B cell (primary cell): ENCODE results near the gene FBXL2. TPM values are rescaled to one million over a fixed set of nuclear protein-coding genes. Genes with fewer than 3 reads are reported as not detected.

Experiments
- ATAC-seq: fragments of 200-7000 bp; cut with Tn5 transposase; one replicate; pipeline ENCODE4 v1.10.0; 2021; ENCODE audit warnings: low read depth, mild to moderate bottlenecking, moderate number of reproducible peaks, moderate library complexity
- CTCF ChIA-PET: fragments of 350-600 bp; sonication (Branson Sonifier 250); formaldehyde crosslinking; loops from one replicate; lab custom pipeline; 2021; ENCODE audit warnings: antibody characterized with exemption, inconsistent platforms; lab: Charles Lee
- POLR2A ChIA-PET: fragments of 350-600 bp; sonication (Branson Sonifier 250); formaldehyde crosslinking; loops from one replicate; lab custom pipeline; 2021; ENCODE audit warnings: antibody characterized with exemption; lab: Charles Lee
- DNase-seq: peaks from one replicate; pipeline ENCODE4 v3.0.0; 2013
- H2AFZ ChIP-seq: 2 replicates; pipeline ENCODE4 v1.6.1; 2012; ENCODE audit warnings: mild to moderate bottlenecking, low read depth, low read length; ENCODE audit not compliant: insufficient read depth, poor library complexity, severe bottlenecking
- H3K27ac ChIP-seq, 2 donors: 1 replicate in 1 of 2; 2 replicates in 1 of 2; pipeline ENCODE4 v1.5.1; 2012 to 2013; ENCODE audit warnings: low read length in 2 of 2, mild to moderate bottlenecking in 2 of 2, moderate library complexity in 1 of 2
- H3K27me3 ChIP-seq, 4 experiments: fragments of 200-600 bp in 1 of 4; sonication (generic) in 1 of 4; replicated peaks in 1 of 4; 1 replicate in 2 of 4; 2 replicates in 2 of 4; pipeline versions ENCODE4 v1.6.1 to v1.7.0; 2013 to 2016; ENCODE audit warnings: low read length in 3 of 4, mild to moderate bottlenecking in 2 of 4, mixed read lengths in 1 of 4, moderate library complexity in 1 of 4; ENCODE audit not compliant: insufficient read depth in 4 of 4, control insufficient read depth in 3 of 4; ENCODE audit errors: control extremely low read depth in 1 of 4
- H3K36me3 ChIP-seq, 2 experiments: replicated peaks in 1 of 2; 1 replicate in 1 of 2; 2 replicates in 1 of 2; pipeline versions ENCODE4 v1.6.1 to v1.7.1; 2013; ENCODE audit warnings: low read length in 1 of 2; ENCODE audit not compliant: insufficient read depth in 2 of 2, control insufficient read depth in 1 of 2; ENCODE audit errors: control extremely low read depth in 1 of 2, extremely low read depth in 1 of 2
- H3K4me1 ChIP-seq, 2 donors: fragments of 200-600 bp in 1 of 2; sonication (generic) in 1 of 2; 1 replicate in 1 of 2; 2 replicates in 1 of 2; pipeline versions ENCODE4 v1.5.1 to v1.6.1; 2013 to 2017; ENCODE audit warnings: low read length in 2 of 2; ENCODE audit not compliant: control insufficient read depth in 2 of 2, insufficient read depth in 2 of 2
- H3K4me2 ChIP-seq: replicated peaks from 2 replicates; pipeline ENCODE3; 2012; ENCODE audit warnings: mild to moderate bottlenecking, low read depth, low read length; ENCODE audit not compliant: poor library complexity, severe bottlenecking
- H3K4me3 ChIP-seq, 5 experiments: fragments of 200-600 bp in 1 of 5; sonication (generic) in 1 of 5; 1 replicate in 3 of 5; 2 replicates in 2 of 5; pipeline versions ENCODE4 v1.5.1 to v1.7.0; 2011 to 2016; ENCODE audit warnings: low read length in 4 of 5, mild to moderate bottlenecking in 4 of 5, low read depth in 2 of 5, control low read depth in 1 of 5, moderate library complexity in 1 of 5; ENCODE audit not compliant: insufficient read depth in 1 of 5; ENCODE audit errors: control extremely low read depth in 1 of 5, extremely low read depth in 1 of 5
- H3K79me2 ChIP-seq: fragments of 200-600 bp; sonication (generic); one replicate; pipeline ENCODE4 v1.6.0; 2016; ENCODE audit warnings: low read length; ENCODE audit not compliant: control insufficient read depth, insufficient read depth
- H3K9ac ChIP-seq: fragments of 200-600 bp; sonication (generic); 2 replicates; pipeline ENCODE4 v1.6.1; 2017; ENCODE audit warnings: mild to moderate bottlenecking, low read length, moderate library complexity
- H3K9me3 ChIP-seq, 3 donors: one replicate each; pipeline versions ENCODE4 v1.6.1 to v1.7.1; 2013; ENCODE audit warnings: low read length in 2 of 3; ENCODE audit not compliant: control insufficient read depth in 2 of 3, insufficient read depth in 1 of 3; ENCODE audit errors: control extremely low read depth in 1 of 3
- H4K20me1 ChIP-seq: 2 replicates; pipeline ENCODE4 v1.6.0; 2012; ENCODE audit warnings: mild to moderate bottlenecking, low read length; ENCODE audit not compliant: insufficient read depth, control insufficient read depth, poor library complexity, severe bottlenecking
- H3K27ac Mint-ChIP-seq: one replicate; pipeline ENCODE4 v1.8.0; 2021; ENCODE audit warnings: mixed read lengths
- H3K27me3 Mint-ChIP-seq: one replicate; pipeline ENCODE4 v1.8.0; 2021; ENCODE audit warnings: mixed read lengths
- H3K4me1 Mint-ChIP-seq: one replicate; pipeline ENCODE4 v1.8.0; 2021; ENCODE audit warnings: mixed read lengths
- H3K4me3 Mint-ChIP-seq: one replicate; pipeline ENCODE4 v1.8.0; 2021; ENCODE audit warnings: mixed read lengths
- H3K9me3 Mint-ChIP-seq: one replicate; pipeline ENCODE4 v1.8.0; 2022; ENCODE audit warnings: mixed read lengths; ENCODE audit not compliant: insufficient read depth
- EZH2 ChIP-seq: IDR thresholded peaks from 2 replicates; pipeline ENCODE4 v1.6.1; 2012; ENCODE audit warnings: borderline replicate concordance, low read depth, mild to moderate bottlenecking, moderate library complexity, low read length; ENCODE audit not compliant: insufficient read depth, poor library complexity, severe bottlenecking
- WGBS: methylation state at CpG from one replicate; pipeline ENCODE4 v1.1.5; 2013; ENCODE audit warnings: missing lambda C conversion rate; ENCODE audit not compliant: insufficient coverage; 5-methylcytosine and 5-hydroxymethylcytosine counted together
- intact Hi-C: fragments of 100-400 bp; cut with micrococcal nuclease; formaldehyde crosslinking; loops from one replicate; pipeline ENCODE4 v1.10.0; 2022
- polyA plus RNA-seq: library from polyadenylated mRNA; depleted of rRNA; stranded (reverse); fragments of >200 nt; gene quantifications from 2 replicates; pipeline ENCODE4 v1.2.3, GENCODE V29; 2012
- total RNA-seq, 2 donors: library from RNA; stranded (reverse); fragments of 120-200 nt in 1 of 2; gene quantifications; 1 replicate in 1 of 2; 2 replicates in 1 of 2; pipeline versions ENCODE4 v1.2.3 to v1.2.4, GENCODE V29; 2013 to 2022
- TF ChIP-seq, protein P1 (sequence below): fragments of 200-600 bp; IDR thresholded peaks from one replicate; pipeline ENCODE4 v1.8.0; 2022; ENCODE audit warnings: antibody characterized with exemption, mild to moderate bottlenecking

The FBXL2 gene
- total and polyA plus RNA-seq, 2 donors (not counting 1 experiment from before 2014, with no cell fraction given), result 0.34 TPM; not detected in 1

DNA sequence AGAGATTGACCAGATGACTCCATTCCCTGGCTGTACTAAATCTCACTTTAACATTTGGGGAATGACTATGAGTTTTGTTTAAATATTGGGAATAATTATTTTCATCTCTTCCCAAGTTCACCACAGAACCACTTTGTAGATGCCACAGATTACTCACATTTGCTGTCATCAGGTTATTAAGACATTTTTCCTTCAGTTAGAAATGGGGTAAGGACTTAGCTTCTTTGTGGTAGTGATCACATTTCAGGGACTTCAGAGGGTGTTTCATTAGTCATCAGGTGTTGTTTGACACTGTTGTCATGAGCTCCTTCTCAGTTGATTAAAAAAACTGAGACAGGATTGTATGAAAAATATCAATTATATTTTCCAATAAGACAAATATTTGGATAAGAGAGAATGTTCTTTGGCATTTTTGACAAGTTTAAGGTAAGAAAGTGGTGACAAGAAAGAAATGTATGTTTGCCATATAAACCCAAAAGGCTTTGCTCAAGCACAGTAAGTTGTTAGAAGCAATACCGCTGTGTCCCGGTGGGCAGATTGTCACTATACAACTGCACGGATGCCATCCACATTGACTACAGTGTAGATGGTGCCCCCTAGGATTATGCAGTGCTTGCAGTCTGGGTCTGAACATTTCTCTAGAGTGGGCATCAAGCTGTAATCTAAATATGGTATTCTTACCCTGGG, 22.3 kb downstream of the FBXL2 start:
- Histone ChIP-seq H2AFZ (no peak overlapping the region), H3K79me2 (no peaks in the 10 kb centered on the region), H3K4me2 (no peak overlapping the region), H3K9me3 (no peaks in the 10 kb centered on the region), H4K20me1 (no peaks in the 10 kb centered on the region), H3K4me1 (no peaks in the 10 kb centered on the region), H3K9ac (no peak overlapping the region), H3K36me3 (no peaks in the 10 kb centered on the region), H3K27ac (no peak overlapping the region), H3K27me3 (no peaks in the 10 kb centered on the region), H3K4me3 (no peak overlapping the region)
- Mint-ChIP-seq H3K9me3 (no peaks in the 10 kb centered on the region), H3K4me1 (no peaks in the 10 kb centered on the region), H3K4me3 (no peak overlapping the region), H3K27ac (no peak overlapping the region), H3K27me3 (no peaks in the 10 kb centered on the region)
- TF ChIP-seq, protein P1, sequence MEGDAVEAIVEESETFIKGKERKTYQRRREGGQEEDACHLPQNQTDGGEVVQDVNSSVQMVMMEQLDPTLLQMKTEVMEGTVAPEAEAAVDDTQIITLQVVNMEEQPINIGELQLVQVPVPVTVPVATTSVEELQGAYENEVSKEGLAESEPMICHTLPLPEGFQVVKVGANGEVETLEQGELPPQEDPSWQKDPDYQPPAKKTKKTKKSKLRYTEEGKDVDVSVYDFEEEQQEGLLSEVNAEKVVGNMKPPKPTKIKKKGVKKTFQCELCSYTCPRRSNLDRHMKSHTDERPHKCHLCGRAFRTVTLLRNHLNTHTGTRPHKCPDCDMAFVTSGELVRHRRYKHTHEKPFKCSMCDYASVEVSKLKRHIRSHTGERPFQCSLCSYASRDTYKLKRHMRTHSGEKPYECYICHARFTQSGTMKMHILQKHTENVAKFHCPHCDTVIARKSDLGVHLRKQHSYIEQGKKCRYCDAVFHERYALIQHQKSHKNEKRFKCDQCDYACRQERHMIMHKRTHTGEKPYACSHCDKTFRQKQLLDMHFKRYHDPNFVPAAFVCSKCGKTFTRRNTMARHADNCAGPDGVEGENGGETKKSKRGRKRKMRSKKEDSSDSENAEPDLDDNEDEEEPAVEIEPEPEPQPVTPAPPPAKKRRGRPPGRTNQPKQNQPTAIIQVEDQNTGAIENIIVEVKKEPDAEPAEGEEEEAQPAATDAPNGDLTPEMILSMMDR, result no peak
- no peak for TF ChIP-seq EZH2
- intact Hi-C loops, result no loop called here
- ChIA-PET CTCF (no interaction called here), POLR2A (no interaction called here)
- WGBS, result 100% methylated on average over 3 of the region's 3 CpGs
- DNase-seq (no peak), ATAC-seq (no peak)

DNA sequence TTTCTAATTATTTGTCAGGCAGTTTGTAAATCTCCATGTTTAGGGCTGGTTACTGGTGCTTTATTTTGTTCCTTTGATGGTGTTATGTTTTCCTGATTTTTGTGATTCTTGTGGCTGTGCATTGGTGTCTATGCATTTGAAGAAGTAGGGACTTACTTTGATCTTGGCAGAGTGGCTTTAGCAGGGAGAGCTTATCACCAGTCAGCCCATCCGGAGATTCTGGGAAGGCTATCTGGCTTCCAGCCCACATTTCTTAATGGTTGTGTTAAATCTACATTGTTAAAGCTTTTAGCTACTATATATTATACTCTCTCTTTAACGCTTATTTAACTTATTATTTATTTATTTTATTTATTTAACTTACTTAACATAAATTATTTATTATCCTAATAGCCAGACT, 35.1 kb downstream of the FBXL2 start:
- whole genome bisulfite sequencing, result no CpG with 5 or more reads among the region's 2 CpGs
- Histone ChIP-seq H3K27me3 (peaks cover 0 to 2% (median under 1%) of the 10 kb centered on the region in 4 experiments), H3K79me2 (no peaks in the 10 kb centered on the region), H3K9me3 (peaks cover 0 to 18% (median 9%) of the 10 kb centered on the region in 3 donors), H3K36me3 (no peaks in the 10 kb centered on the region), H3K9ac (no peak overlapping the region), H3K4me3 (no peak overlapping the region), H4K20me1 (no peaks in the 10 kb centered on the region), H3K4me1 (no peaks in the 10 kb centered on the region), H3K27ac (no peak overlapping the region), H2AFZ (no peak overlapping the region), H3K4me2 (no peak overlapping the region)
- H3K9me3 Mint-ChIP-seq, result peaks cover 5% of the 10 kb centered on the region
- TF ChIP-seq, protein P1, result no peak
- TF ChIP-seq EZH2, result no peak
- H3K4me1 Mint-ChIP-seq, result no peaks in the 10 kb centered on the region
- ChIA-PET POLR2A (no interaction called here), CTCF (no interaction called here)
- H3K27me3 Mint-ChIP-seq, result peaks cover 25% of the 10 kb centered on the region
- no peak for ATAC-seq
- no peak for DNase-seq
- intact Hi-C loops, result no loop called here
- no peak overlapping the region for H3K4me3 Mint-ChIP-seq
- no peak overlapping the region for H3K27ac Mint-ChIP-seq
